Limb (tissue), 2 donors: Measurements from ENCODE around the gene KCNIP2.
A peak's percentile ranks its signal among the peaks of the same experiment; 100 is the strongest.

Experiments used
- DNase-seq, 2 donors: peaks; one replicate each; pipeline ENCODE4 v3.0.0-alpha.2; 2016; ENCODE audit errors: extremely low spot score in 2 of 2

The KCNIP2 gene

GRCh38 chr10:101851411-101852116 is 8.0 kb upstream of the KCNIP2 start:
- DNase-seq = no peak

GRCh38 chr10:101850749-101851148 is 7.1 kb upstream of the KCNIP2 start:
- no peak for DNase-seq

- no peak for DNase-seq
Observed at GRCh38 chr10:101848894-101849351, 5.3 kb upstream of the KCNIP2 start.

GRCh38 chr10:101848408-101848807 is 4.8 kb upstream of the KCNIP2 start:
- DNase-seq = no peak

- no peak for DNase-seq
Observed at GRCh38 chr10:101845893-101846292, 2.3 kb upstream of the KCNIP2 start.

- no peak for DNase-seq
Observed at GRCh38 chr10:101841826-101842225, 1.8 kb downstream of the KCNIP2 start.

- peak; percentile 87 to 88 for DNase-seq
Observed at GRCh38 chr10:101840741-101841453, 2.7 kb downstream of the KCNIP2 start.

GRCh38 chr10:101840102-101840684 is 3.4 kb downstream of the KCNIP2 start:
- peak in 1 of 2 donors; percentile 57 for DNase-seq

- DNase-seq = peak in 1 of 2 donors; percentile 64
Observed at GRCh38 chr10:101839416-101840063, 4.1 kb downstream of the KCNIP2 start.

GRCh38 chr10:101839002-101839401 is 4.6 kb downstream of the KCNIP2 start:
- no peak for DNase-seq

- no peak for DNase-seq
Observed at GRCh38 chr10:101838416-101838970, 5.1 kb downstream of the KCNIP2 start.

- DNase-seq = no peak
Observed at GRCh38 chr10:101837748-101838147, 5.9 kb downstream of the KCNIP2 start.

GRCh38 chr10:101835362-101835761 is 8.2 kb downstream of the KCNIP2 start:
- no peak for DNase-seq

GRCh38 chr10:101834341-101834740 is 9.3 kb downstream of the KCNIP2 start:
- no peak for DNase-seq

- no peak for DNase-seq
Observed at GRCh38 chr10:101833466-101833865, 10.1 kb downstream of the KCNIP2 start.

GRCh38 chr10:101832325-101832771 is 11.3 kb downstream of the KCNIP2 start:
- peak in 1 of 2 donors; percentile 46 for DNase-seq

- DNase-seq = no peak
Observed at GRCh38 chr10:101831169-101831811, 12.3 kb downstream of the KCNIP2 start.

GRCh38 chr10:101830322-101831168 is 13.1 kb downstream of the KCNIP2 start:
- DNase-seq = peak; percentile 91 to 95

- DNase-seq = peak; percentile 47 to 83
Observed at GRCh38 chr10:101829561-101830315, 13.9 kb downstream of the KCNIP2 start.
